Fibroblast of pulmonary artery (primary cell): ENCODE results near the gene A4GALT.

ENCODE experiments used
- DNase-seq: peaks from one replicate; pipeline ENCODE4 v3.0.0-alpha.2; 2010; ENCODE audit warnings: low read depth
- H3K4me3 ChIP-seq: replicated peaks from 2 replicates; pipeline ENCODE4 v1.5.1; 2011; ENCODE audit warnings: low read depth, mild to moderate bottlenecking, control low read depth, low read length, moderate library complexity
- TF ChIP-seq, protein P1 (sequence below): IDR thresholded peaks from 2 replicates; pipeline ENCODE4 v1.5.1; 2011; ENCODE audit warnings: mild to moderate bottlenecking, control low read depth, low read length, inconsistent platforms; ENCODE audit errors: missing control alignments

The A4GALT gene

DNA sequence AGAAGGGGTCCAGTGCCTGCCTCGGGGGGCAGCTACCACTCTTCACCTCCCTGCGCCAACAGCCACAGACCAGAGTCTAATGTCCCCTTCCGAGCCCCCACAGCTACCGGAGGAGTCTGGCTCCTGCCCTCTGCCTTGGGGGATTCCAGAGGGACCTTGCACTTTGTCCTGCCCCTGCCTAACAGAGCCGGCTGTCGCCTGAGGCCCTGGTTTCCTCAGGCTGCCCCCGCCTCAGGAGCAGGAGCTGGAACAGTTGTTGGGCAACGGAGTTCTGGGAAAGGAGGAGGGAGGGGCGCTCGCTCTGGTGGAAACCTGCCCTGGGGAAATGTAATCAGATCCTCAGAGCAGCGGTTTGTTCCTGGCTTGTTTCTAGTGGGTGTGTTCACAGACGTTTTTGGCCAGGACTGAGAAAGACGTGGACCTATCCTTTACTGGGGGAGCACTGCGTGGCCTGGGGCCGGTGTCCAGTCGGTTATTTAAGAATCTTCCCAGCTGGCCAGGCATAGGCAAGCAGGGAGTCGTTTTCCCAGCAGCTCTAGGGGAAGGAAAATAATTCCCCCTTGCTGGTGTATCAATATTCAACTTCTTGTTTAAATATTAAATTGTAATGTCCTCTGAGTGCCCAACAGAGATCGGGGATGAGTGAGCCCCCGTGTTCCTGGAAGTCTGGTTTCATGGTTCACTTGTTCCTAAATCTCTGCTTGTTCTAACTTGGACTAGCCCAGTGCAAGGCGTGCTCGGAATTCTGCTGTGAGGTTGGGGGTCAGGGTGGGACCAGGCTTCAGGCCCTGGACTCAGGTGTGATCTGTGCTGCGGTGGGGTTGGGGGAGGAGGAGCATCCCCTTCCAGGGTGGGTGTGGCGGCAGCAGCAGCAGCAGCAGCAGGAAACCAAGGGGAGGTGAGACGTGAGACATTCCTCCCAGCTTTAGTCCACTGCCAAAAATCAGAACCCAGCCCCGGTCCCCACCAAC lies 32.1 kb downstream of the A4GALT start:
- H3K4me3 ChIP-seq: no peak overlapping the region
- TF ChIP-seq, protein P1, sequence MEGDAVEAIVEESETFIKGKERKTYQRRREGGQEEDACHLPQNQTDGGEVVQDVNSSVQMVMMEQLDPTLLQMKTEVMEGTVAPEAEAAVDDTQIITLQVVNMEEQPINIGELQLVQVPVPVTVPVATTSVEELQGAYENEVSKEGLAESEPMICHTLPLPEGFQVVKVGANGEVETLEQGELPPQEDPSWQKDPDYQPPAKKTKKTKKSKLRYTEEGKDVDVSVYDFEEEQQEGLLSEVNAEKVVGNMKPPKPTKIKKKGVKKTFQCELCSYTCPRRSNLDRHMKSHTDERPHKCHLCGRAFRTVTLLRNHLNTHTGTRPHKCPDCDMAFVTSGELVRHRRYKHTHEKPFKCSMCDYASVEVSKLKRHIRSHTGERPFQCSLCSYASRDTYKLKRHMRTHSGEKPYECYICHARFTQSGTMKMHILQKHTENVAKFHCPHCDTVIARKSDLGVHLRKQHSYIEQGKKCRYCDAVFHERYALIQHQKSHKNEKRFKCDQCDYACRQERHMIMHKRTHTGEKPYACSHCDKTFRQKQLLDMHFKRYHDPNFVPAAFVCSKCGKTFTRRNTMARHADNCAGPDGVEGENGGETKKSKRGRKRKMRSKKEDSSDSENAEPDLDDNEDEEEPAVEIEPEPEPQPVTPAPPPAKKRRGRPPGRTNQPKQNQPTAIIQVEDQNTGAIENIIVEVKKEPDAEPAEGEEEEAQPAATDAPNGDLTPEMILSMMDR: no peak
- DNase-seq: peak; percentile 95

DNA sequence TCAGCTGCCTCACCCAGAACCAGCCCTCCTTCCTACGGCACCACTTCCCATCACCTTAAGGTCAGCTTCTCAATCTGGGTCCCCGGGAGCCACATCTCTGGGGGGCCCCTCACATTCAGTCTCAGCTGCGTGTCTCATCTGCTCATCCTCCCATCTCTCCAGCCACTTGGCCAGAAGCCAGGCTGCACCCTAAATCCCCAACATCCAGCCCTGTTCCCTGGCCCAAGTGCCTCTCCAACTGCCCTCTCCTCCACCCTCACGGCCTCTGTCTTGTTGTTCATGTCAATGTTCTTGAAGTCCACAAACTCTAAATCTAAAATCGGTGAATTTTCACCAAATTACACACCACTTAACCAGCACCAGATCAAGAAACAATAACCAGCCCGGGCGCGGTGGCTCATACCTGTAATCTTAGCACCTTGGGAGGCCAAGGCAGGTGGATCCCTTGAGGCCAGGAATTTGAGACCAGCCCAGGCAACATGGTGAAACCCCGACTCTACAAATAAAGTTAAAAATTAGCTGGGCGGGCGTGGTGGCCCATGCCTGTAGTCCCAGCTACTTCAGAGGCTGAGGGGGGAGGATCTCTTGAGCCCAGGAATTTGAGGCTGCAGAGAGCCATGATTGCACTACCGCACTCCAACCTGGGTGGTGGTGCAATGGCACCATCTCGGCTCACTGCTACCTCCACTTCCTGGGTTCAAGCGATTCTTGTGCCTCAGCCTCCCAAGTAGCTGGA lies 33.7 kb downstream of the A4GALT start:
- no peak overlapping the region for H3K4me3 ChIP-seq
- TF ChIP-seq, protein P1: no peak
- DNase-seq: no peak

DNA sequence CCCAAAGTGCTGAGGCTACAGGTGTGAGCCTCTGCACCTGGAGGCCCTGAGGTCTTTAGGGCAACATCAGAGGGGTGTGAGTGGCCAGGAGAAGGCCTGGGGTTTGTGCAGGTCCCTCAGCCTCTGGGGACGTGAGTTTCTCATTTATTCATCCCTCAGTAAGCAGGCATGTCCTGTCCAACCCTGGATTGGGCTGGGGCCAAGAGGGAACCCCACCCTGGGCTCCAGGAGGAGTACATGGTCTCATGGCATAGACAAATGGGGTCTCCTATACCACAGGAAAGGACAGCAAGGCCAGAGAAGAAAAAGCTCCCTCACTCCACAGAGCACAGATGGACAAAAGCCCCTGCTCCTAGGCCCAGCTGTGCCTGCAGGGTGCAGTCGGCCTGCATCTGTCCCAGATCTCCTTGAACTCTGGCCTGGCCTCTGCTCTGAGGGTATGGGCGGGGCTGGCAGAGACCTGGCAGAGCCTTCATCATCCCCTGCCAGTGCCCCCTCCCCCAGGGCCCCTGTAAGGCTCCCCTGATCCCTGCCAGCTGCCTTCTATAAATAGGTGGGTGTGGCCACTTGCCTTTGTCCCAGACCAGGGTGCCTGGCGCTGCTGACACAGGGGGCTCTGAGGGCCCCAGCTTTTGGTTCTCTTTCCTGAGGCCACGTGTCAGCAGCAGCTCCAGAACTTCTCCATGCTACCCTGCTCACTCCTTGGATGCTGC lies 34.6 kb downstream of the A4GALT start:
- DNase-seq: no peak
- TF ChIP-seq, protein P1: no peak
- H3K4me3 ChIP-seq: no peak overlapping the region

DNA sequence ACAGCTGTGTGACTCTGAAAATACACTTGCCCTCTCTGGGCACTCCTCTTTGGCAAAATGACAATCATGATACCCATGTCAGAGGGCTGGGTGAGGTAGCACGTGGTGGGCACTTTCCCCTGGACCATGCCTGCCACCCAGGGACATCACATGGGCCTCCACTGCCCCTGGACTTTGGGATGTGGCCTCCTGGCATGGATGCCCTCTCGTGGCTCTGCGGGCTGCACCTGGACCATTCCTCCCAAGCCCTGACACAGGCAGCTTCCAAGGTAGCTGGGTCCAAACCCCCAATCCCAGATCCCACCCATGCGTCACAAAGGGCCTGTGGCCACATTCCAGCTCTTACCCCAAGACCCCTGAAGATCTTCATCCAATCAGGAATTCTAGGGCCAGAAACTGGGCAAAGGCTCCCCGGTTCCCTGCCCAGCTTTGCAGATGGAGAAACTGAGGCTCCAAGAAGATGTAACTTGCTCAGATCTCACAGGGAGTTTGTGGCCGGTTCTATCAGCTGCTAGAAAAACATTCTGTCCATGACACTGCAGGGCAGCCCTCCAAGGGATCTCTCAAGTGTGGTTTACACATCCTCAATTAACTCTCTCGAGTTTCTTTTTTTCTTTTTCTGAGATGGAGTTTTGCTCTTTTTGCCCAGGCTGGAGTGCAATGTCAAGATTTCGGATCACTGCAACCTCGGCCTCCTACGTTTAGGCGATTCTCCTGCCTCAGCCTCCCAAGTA lies 36.0 kb downstream of the A4GALT start:
- no peak overlapping the region for H3K4me3 ChIP-seq
- TF ChIP-seq, protein P1: no peak
- DNase-seq: no peak

DNA sequence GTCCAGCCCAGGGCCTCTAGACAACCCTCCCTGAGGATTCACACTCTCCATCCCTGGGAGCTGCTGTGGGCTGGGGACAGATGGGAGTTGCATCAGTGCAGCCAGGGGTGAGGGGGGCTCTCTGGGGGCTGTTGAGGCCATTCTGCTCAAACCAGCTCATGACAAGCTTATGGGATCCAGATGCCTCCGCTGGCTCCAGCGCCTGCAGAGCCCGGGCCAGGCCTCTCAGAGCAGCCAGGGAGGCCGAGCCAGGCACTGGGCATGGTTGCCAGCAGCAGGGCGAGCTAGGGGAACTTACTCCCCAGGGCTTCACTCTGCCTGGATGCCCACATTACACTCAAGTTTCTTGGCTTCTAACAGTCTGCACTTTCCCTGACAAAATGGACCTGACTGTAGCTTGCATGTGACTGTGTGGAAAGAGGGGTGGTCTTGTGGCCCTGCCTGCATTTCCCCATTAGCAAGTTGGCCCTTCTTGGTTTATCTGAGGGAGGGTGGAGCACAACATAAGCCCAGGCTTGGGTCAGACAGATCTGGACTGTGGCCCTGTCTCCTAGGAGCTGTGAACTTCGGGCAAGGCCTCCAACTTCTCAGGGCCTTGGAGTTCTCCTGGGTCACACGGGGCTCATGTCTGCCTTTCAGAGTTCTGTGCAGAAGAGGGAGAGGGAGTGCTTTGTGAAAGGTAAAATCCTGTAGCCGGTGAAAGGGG lies 36.9 kb downstream of the A4GALT start:
- no peak overlapping the region for H3K4me3 ChIP-seq
- peak; percentile 25 for DNase-seq
- TF ChIP-seq, protein P1: no peak
